Measurements from ENCODE around the gene FSD2. TPM values are rescaled to one million over a fixed set of nuclear protein-coding genes. Genes with fewer than 3 reads are reported as not detected.

Gene FSD2
- total RNA-seq, 1 experiment from 2014 or later: not detected

GRCh38 chr15:82846621-82847020, 40.8 kb upstream of the FSD2 start:
- Mint-ChIP-seq H3K27me3 (ENCODE audit: insufficient read depth, unreplicated experiment) (peaks cover 3% of the 10 kb centered on the region), H3K4me1 (ENCODE audit: low read depth, unreplicated experiment) (no peaks in the 10 kb centered on the region), H3K4me3 (ENCODE audit: unreplicated experiment) (no peak overlapping the region), H3K9me3 (ENCODE audit: unreplicated experiment) (no peaks in the 10 kb centered on the region), H3K27ac (ENCODE audit: unreplicated experiment) (no peak overlapping the region), H3K36me3 (ENCODE audit: insufficient read depth, unreplicated experiment) (no peaks in the 10 kb centered on the region)
- DNase-seq: no peak
- H3K36me3 ChIP-seq (ENCODE audit: control insufficient read depth, insufficient read depth, low read length): no peaks in the 10 kb centered on the region
- TF ChIP-seq CTCF (IDR thresholded peaks at IDR 0.05; ENCODE audit: insufficient read depth in 1 of 2, low read depth in 1 of 2, low read length in 1 of 2, severe bottlenecking in 1 of 2, unreplicated experiment in 1 of 2): no peak
- intact Hi-C loops (cut with micrococcal nuclease; ENCODE audit: unreplicated experiment): loop anchor here (5.0 kb wide), 1 partner anchor 141 kb away; the partner anchor contains the start of gene RAMAC
- no peak overlapping the region for H3K4me3 ChIP-seq (ENCODE audit: low read depth, low read length)
- no peaks in the 10 kb centered on the region for H3K27me3 ChIP-seq (replicated peaks; ENCODE audit: control insufficient read depth, insufficient read depth, low read length)
- BruUV-seq (replicated peaks): no TSS peak
- ChIA-PET CTCF (no interaction called here), POLR2A (no interaction called here)
- H3K4me1 ChIP-seq: no peaks in the 10 kb centered on the region
- H3K9me3 ChIP-seq: no peaks in the 10 kb centered on the region; the same call in 1 of the 2 replicates

- TF ChIP-seq CTCF (IDR thresholded peaks at IDR 0.05; ENCODE audit: insufficient read depth in 1 of 2, low read depth in 1 of 2, low read length in 1 of 2, severe bottlenecking in 1 of 2, unreplicated experiment in 1 of 2): no peak
- ChIA-PET CTCF (no interaction called here), POLR2A (no interaction called here)
- Histone ChIP-seq H3K9me3 (no peaks in the 10 kb centered on the region; the same call in 1 of the 2 replicates), H3K4me3 (ENCODE audit: low read depth, low read length) (no peak overlapping the region), H3K27me3 (replicated peaks; ENCODE audit: control insufficient read depth, insufficient read depth, low read length) (no peaks in the 10 kb centered on the region), H3K4me1 (no peaks in the 10 kb centered on the region), H3K36me3 (ENCODE audit: control insufficient read depth, insufficient read depth, low read length) (no peaks in the 10 kb centered on the region)
- intact Hi-C loops (cut with micrococcal nuclease; ENCODE audit: unreplicated experiment): loop anchor here (5.0 kb wide), 1 partner anchor 142 kb away; the partner anchor contains the start of gene RAMAC
- Mint-ChIP-seq H3K27me3 (ENCODE audit: insufficient read depth, unreplicated experiment) (peaks cover 3% of the 10 kb centered on the region), H3K4me3 (ENCODE audit: unreplicated experiment) (no peak overlapping the region), H3K27ac (ENCODE audit: unreplicated experiment) (no peak overlapping the region), H3K9me3 (ENCODE audit: unreplicated experiment) (no peaks in the 10 kb centered on the region), H3K4me1 (ENCODE audit: low read depth, unreplicated experiment) (no peaks in the 10 kb centered on the region), H3K36me3 (ENCODE audit: insufficient read depth, unreplicated experiment) (no peaks in the 10 kb centered on the region)
- no TSS peak for BruUV-seq (replicated peaks)
- no peak for DNase-seq
These were observed 39.8 kb upstream of the FSD2 start for GRCh38 chr15:82845686-82846085.

GRCh38 chr15:82843566-82843965, 37.7 kb upstream of the FSD2 start:
- POLR2A ChIA-PET: no interaction called here
- Histone ChIP-seq H3K4me1 (no peaks in the 10 kb centered on the region), H3K9me3 (no peaks in the 10 kb centered on the region; the same call in 1 of the 2 replicates), H3K36me3 (ENCODE audit: control insufficient read depth, insufficient read depth, low read length) (no peaks in the 10 kb centered on the region), H3K4me3 (ENCODE audit: low read depth, low read length) (no peak overlapping the region), H3K27me3 (replicated peaks; ENCODE audit: control insufficient read depth, insufficient read depth, low read length) (no peaks in the 10 kb centered on the region)
- H3K36me3 Mint-ChIP-seq (ENCODE audit: insufficient read depth, unreplicated experiment): no peaks in the 10 kb centered on the region
- H3K27ac Mint-ChIP-seq (ENCODE audit: unreplicated experiment): no peak overlapping the region
- peaks cover 3% of the 10 kb centered on the region for H3K27me3 Mint-ChIP-seq (ENCODE audit: insufficient read depth, unreplicated experiment)
- no peaks in the 10 kb centered on the region for H3K4me1 Mint-ChIP-seq (ENCODE audit: low read depth, unreplicated experiment)
- H3K9me3 Mint-ChIP-seq (ENCODE audit: unreplicated experiment): no peaks in the 10 kb centered on the region
- no peak for TF ChIP-seq CTCF (IDR thresholded peaks at IDR 0.05; ENCODE audit: insufficient read depth in 1 of 2, low read depth in 1 of 2, low read length in 1 of 2, severe bottlenecking in 1 of 2, unreplicated experiment in 1 of 2)
- no peak overlapping the region for H3K4me3 Mint-ChIP-seq (ENCODE audit: unreplicated experiment)
- CTCF ChIA-PET: no interaction called here
- DNase-seq: no peak
- BruUV-seq (replicated peaks): no TSS peak
- intact Hi-C loops (cut with micrococcal nuclease; ENCODE audit: unreplicated experiment): no loop called here

All from Caco-2 (cell line).